Left ventricle myocardium superior (tissue), 1 donor: Measurements from ENCODE around the gene THRB. TPM values are rescaled to one million over a fixed set of nuclear protein-coding genes. Genes with fewer than 3 reads are reported as not detected.

ENCODE experiments used
- ATAC-seq: fragments of 200-7000 bp; cut with Tn5 transposase; one replicate; pipeline ENCODE4 v1.9.1; 2020; ENCODE audit warnings: mild to moderate bottlenecking, moderate library complexity
- DNase-seq: peaks from one replicate; pipeline ENCODE4 v3.0.0-alpha.2; 2020
- intact Hi-C: fragments of 100-400 bp; cut with micrococcal nuclease; formaldehyde crosslinking; loops from one replicate; pipeline ENCODE4 v1.11.0; 2022
- long read RNA-seq: library from polyadenylated mRNA; unstranded; transcript quantifications from one replicate; pipeline ENCODE4 v2.0.0, GENCODE V29; 2021
- total RNA-seq: library from RNA; stranded (reverse); fragmentation: NEBNext Ultra II Directional; extraction: Animal tissue kit (Norgen Biotek cat#: 25700); gene quantifications from one replicate; pipeline ENCODE4 v1.2.1, GENCODE V29; 2021
- donor health status: DM: no; HTN: yes; CAD: no; lungs with severe emphysema.

THRB gene
- 23.1 TPM for total RNA-seq
- long read RNA-seq, full-length matches to known transcripts: 1 of 12 reads
- long read RNA-seq, partial matches to known transcripts: 3 of 12 reads
- long read RNA-seq, other reads (novel, unspliced or antisense): 8 of 12 reads

GRCh38 chr3:24494618-24495325 lies at the start of gene THRB:
TSS of gene THRB (minus strand) at chr3:24494850.
- DNase-seq (peak; percentile 88), ATAC-seq (peak; percentile 75)
- intact Hi-C loops: loop anchor here (10.0 kb wide), 1 partner anchor 230 kb away; no protein-coding TSS in a partner anchor

- intact Hi-C loops: no loop called here
- ATAC-seq: no peak
- DNase-seq: no peak
These were observed 47.3 kb upstream of the THRB start for GRCh38 chr3:24541935-24542334.

GRCh38 chr3:24540821-24541220 lies 46.2 kb upstream of the THRB start:
- intact Hi-C loops: no loop called here
- no peak for ATAC-seq

GRCh38 chr3:24539699-24540098 lies 45.0 kb upstream of the THRB start:
- intact Hi-C loops: no loop called here
- ATAC-seq: no peak
- DNase-seq: no peak

More at GRCh38 chr3:24540821-24541220, 46.2 kb upstream of the THRB start:
- DNase-seq: no peak

GRCh38 chr3:24538891-24539290 lies 44.2 kb upstream of the THRB start:
- intact Hi-C loops: no loop called here
- DNase-seq: peak; percentile 55
- peak; percentile 99 for ATAC-seq

- no peak for DNase-seq
- ATAC-seq: no peak
- intact Hi-C loops: no loop called here
These were observed 39.0 kb upstream of the THRB start for GRCh38 chr3:24533561-24534193.

- intact Hi-C loops: no loop called here
- ATAC-seq (no peak), DNase-seq (no peak)
These were observed 35.8 kb upstream of the THRB start for GRCh38 chr3:24530471-24530870.

GRCh38 chr3:24529210-24529609 lies 34.6 kb upstream of the THRB start:
- no peak for ATAC-seq
- DNase-seq: no peak
- intact Hi-C loops: no loop called here

GRCh38 chr3:24526640-24527212 lies 32.1 kb upstream of the THRB start:
- intact Hi-C loops: no loop called here
- ATAC-seq (no peak), DNase-seq (no peak)

GRCh38 chr3:24525557-24525956 lies 30.9 kb upstream of the THRB start:
- ATAC-seq (no peak), DNase-seq (no peak)
- intact Hi-C loops: no loop called here

GRCh38 chr3:24525022-24525421 lies 30.4 kb upstream of the THRB start:
- intact Hi-C loops: no loop called here
- ATAC-seq: no peak
- no peak for DNase-seq

- DNase-seq: no peak
- intact Hi-C loops: no loop called here
- ATAC-seq: no peak
These were observed 29.5 kb upstream of the THRB start for GRCh38 chr3:24523988-24524727.

GRCh38 chr3:24523215-24523614 lies 28.6 kb upstream of the THRB start:
- no peak for ATAC-seq
- intact Hi-C loops: no loop called here
- no peak for DNase-seq

GRCh38 chr3:24522146-24522579 lies 27.5 kb upstream of the THRB start:
- peak; percentile 54 for DNase-seq
- intact Hi-C loops: no loop called here

GRCh38 chr3:24521420-24522145 lies 26.9 kb upstream of the THRB start:
- intact Hi-C loops: no loop called here
- DNase-seq (peak; percentile 86), ATAC-seq (peak; percentile 97)

More at GRCh38 chr3:24522146-24522579, 27.5 kb upstream of the THRB start:
- ATAC-seq: peak; percentile 35

- intact Hi-C loops: no loop called here
- ATAC-seq (no peak), DNase-seq (no peak)
These were observed 26.3 kb upstream of the THRB start for GRCh38 chr3:24520976-24521419.

- intact Hi-C loops: no loop called here
- no peak for DNase-seq
These were observed 25.4 kb upstream of the THRB start for GRCh38 chr3:24520101-24520495.

GRCh38 chr3:24519368-24520100 lies 24.9 kb upstream of the THRB start:
- DNase-seq (no peak), ATAC-seq (no peak)
- intact Hi-C loops: no loop called here

More at GRCh38 chr3:24520101-24520495, 25.4 kb upstream of the THRB start:
- ATAC-seq: no peak
